ENCODE measurements around the gene PTGR2.

DNA sequence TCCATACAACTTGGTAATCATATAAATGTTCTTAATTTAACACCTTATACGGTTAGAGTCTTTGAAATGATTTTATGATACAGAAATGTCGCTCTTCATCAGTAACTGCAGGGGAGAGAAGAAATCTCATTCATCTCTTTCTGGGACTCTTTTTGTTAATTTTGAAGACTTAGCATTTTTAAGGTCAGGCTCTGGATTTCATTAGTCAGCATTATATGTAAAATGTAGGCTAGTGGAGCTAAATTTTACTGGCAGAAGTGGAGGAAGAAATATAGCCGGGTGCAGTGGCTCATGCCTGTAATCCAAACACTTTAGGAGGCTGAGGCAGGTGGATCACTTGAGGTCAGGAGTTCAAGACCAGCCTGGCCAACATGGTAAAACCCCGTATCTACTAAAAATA lies 4.7 kb upstream of the PTGR2 start:
- TF ChIP-seq, protein P1, sequence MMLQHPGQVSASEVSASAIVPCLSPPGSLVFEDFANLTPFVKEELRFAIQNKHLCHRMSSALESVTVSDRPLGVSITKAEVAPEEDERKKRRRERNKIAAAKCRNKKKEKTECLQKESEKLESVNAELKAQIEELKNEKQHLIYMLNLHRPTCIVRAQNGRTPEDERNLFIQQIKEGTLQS (IDR thresholded peaks at IDR 0.05; ENCODE audit: insufficient read depth, low read depth, low read length), result no peak
- TF ChIP-seq PHF8 (conservative IDR thresholded peaks at IDR 0.05; ENCODE audit: low read depth, low read length) (no peak), SP1 (IDR thresholded peaks at IDR 0.05; ENCODE audit: low read depth, low read length) (no peak), KDM1A (IDR thresholded peaks at IDR 0.05; ENCODE audit: borderline replicate concordance, low read length) (no peak), BCL11A (IDR thresholded peaks at IDR 0.05; ENCODE audit: low read depth in 2 of 2, low read length in 2 of 2) (no peak)
- TF ChIP-seq, protein P2, sequence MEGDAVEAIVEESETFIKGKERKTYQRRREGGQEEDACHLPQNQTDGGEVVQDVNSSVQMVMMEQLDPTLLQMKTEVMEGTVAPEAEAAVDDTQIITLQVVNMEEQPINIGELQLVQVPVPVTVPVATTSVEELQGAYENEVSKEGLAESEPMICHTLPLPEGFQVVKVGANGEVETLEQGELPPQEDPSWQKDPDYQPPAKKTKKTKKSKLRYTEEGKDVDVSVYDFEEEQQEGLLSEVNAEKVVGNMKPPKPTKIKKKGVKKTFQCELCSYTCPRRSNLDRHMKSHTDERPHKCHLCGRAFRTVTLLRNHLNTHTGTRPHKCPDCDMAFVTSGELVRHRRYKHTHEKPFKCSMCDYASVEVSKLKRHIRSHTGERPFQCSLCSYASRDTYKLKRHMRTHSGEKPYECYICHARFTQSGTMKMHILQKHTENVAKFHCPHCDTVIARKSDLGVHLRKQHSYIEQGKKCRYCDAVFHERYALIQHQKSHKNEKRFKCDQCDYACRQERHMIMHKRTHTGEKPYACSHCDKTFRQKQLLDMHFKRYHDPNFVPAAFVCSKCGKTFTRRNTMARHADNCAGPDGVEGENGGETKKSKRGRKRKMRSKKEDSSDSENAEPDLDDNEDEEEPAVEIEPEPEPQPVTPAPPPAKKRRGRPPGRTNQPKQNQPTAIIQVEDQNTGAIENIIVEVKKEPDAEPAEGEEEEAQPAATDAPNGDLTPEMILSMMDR (IDR thresholded peaks at IDR 0.05; ENCODE audit: control extremely low read depth in 1 of 3, insufficient read depth in 1 of 3, low read depth in 1 of 3, low read length in 3 of 3), result no peak
